K562 (cell line): ENCODE data around the gene UBR4. TPM values are rescaled to one million over a fixed set of nuclear protein-coding genes. Genes with fewer than 3 reads are reported as not detected.

ENCODE experiments used
- ATAC-seq: fragments of 200-7000 bp; cut with Tn5 transposase; 3 replicates; pipeline ENCODE4 v1.9.1; 2020; ENCODE audit warnings: moderate library complexity
- BruUV-seq: library from RNA; stranded (reverse); fragments of 400-500 nt; replicated peaks from 2 replicates; lab custom pipeline; 2021; lab: Mats Ljungman, UMichigan
- CTCF ChIA-PET: fragments of 300-600 bp; formaldehyde crosslinking; extraction: SDS; loops from one replicate; lab custom pipeline; 2021; ENCODE audit warnings: low intra/inter-chr PET ratio; lab: Yijun Ruan, JAX
- POLR2A ChIA-PET: fragments of 300-600, 350-650 bp; sonication (Branson Sonifier 250); formaldehyde crosslinking; extraction: SDS; loops from one replicate; lab custom pipeline; 2021; ENCODE audit warnings: antibody characterized with exemption, inconsistent platforms; lab: Yijun Ruan, JAX
- DNase-seq, 4 experiments: peaks; one replicate each; pipeline versions ENCODE4 v3.0.0 to v3.0.0-alpha.2; 2011 to 2018; ENCODE audit warnings: low spot score in 3 of 4, mixed read lengths in 3 of 4; ENCODE audit errors: extremely low read depth in 1 of 4
- FAIRE-seq: peaks from 2 replicates; lab custom pipeline; 2011; peaks lifted over from hg19 to GRCh38; lab: Jason Lieb, UNC
- H2AFZ ChIP-seq: 2 replicates; pipeline ENCODE4 v1.6.0; 2011; ENCODE audit warnings: low read depth, low read length, control low read depth, inconsistent platforms
- H3K27ac ChIP-seq: fragments of 200-600 bp; 3 replicates; pipeline ENCODE4 v1.8.0; 2011; ENCODE audit warnings: low read depth, mild to moderate bottlenecking, control low read depth, inconsistent platforms, low read length, moderate library complexity, mixed read lengths; ENCODE audit errors: extremely low read depth
- H3K27me3 ChIP-seq, 2 experiments: fragments of 300-600 bp in 1 of 2; 2 replicates in 1 of 2; 3 replicates in 1 of 2; pipeline versions ENCODE4 v1.6.0 to v1.8.0; 2011; ENCODE audit warnings: inconsistent platforms in 2 of 2, low read length in 2 of 2, mild to moderate bottlenecking in 1 of 2, mixed read lengths in 1 of 2, moderate library complexity in 1 of 2; ENCODE audit not compliant: control insufficient read depth in 2 of 2, insufficient read depth in 2 of 2
- H3K36me3 ChIP-seq: fragments of 300-600 bp; 3 replicates; pipeline ENCODE4 v1.8.0; 2011; ENCODE audit warnings: mild to moderate bottlenecking, low read length, inconsistent platforms; ENCODE audit not compliant: control insufficient read depth, insufficient read depth
- H3K4me1 ChIP-seq, 2 experiments: fragments of 200-600 bp in 1 of 2; replicated peaks in 1 of 2; 2 replicates in 1 of 2; 3 replicates in 1 of 2; pipeline versions ENCODE4 v1.5.1 to v1.8.0; 2011; ENCODE audit warnings: inconsistent platforms in 2 of 2, low read length in 2 of 2, mild to moderate bottlenecking in 1 of 2, mixed read lengths in 1 of 2, moderate library complexity in 1 of 2; ENCODE audit not compliant: control insufficient read depth in 2 of 2, insufficient read depth in 2 of 2
- H3K4me2 ChIP-seq: 2 replicates; pipeline ENCODE4 v1.6.1; 2011; ENCODE audit warnings: low read length, control low read depth, inconsistent platforms, mixed read lengths; ENCODE audit not compliant: insufficient read depth
- H3K4me3 ChIP-seq: fragments of 200-600 bp; sonication (generic), shearing (Covaris generic); 2 replicates; pipeline ENCODE4 v1.5.1; 2016; ENCODE audit warnings: control low read depth, inconsistent platforms
- H3K79me2 ChIP-seq: fragments of 200-600 bp; 3 replicates; pipeline ENCODE4 v1.8.0; 2011; ENCODE audit warnings: low read length, inconsistent platforms; ENCODE audit not compliant: control insufficient read depth, insufficient read depth
- H3K9ac ChIP-seq, 2 experiments: 2 replicates each; pipeline versions ENCODE4 v1.6.0 to v1.6.1; 2011; ENCODE audit warnings: low read depth in 2 of 2, low read length in 2 of 2, control low read depth in 1 of 2, inconsistent platforms in 1 of 2, mild to moderate bottlenecking in 1 of 2, mixed read lengths in 1 of 2; ENCODE audit not compliant: insufficient read depth in 1 of 2
- H3K9me1 ChIP-seq: one replicate; pipeline ENCODE4 v1.6.0; 2011; ENCODE audit warnings: inconsistent platforms, mild to moderate bottlenecking, low read length, moderate library complexity; ENCODE audit not compliant: control insufficient read depth, insufficient read depth
- H3K9me3 ChIP-seq: replicated peaks from 2 replicates; pipeline ENCODE4 v1.5.1; 2011; ENCODE audit warnings: low read depth, low read length, inconsistent platforms; ENCODE audit not compliant: control insufficient read depth, insufficient read depth
- H4K20me1 ChIP-seq: replicated peaks from 2 replicates; pipeline ENCODE4 v1.6.1; 2011; ENCODE audit warnings: low read length, inconsistent platforms, mixed read lengths; ENCODE audit not compliant: control insufficient read depth, insufficient read depth
- ARHGAP35 ChIP-seq: fragments of 450-650 bp; IDR thresholded peaks from 2 replicates; pipeline ENCODE4 v1.6.1; 2018; ENCODE audit not compliant: partially characterized antibody
- DPF2 ChIP-seq: fragments of 450-650 bp; IDR thresholded peaks from 2 replicates; pipeline ENCODE4 v1.6.1; 2016
- E2F4 ChIP-seq: sonication (generic); formaldehyde crosslinking; IDR thresholded peaks from 2 replicates; pipeline ENCODE4 v1.8.0; 2022; ENCODE audit warnings: mild to moderate bottlenecking, low read depth, missing genetic modification reagents
- GABPB1 ChIP-seq: sonication (generic); formaldehyde crosslinking; IDR thresholded peaks from 2 replicates; pipeline ENCODE4 v1.8.0; 2022; ENCODE audit warnings: mild to moderate bottlenecking, missing genetic modification reagents
- HNRNPK ChIP-seq: fragments of 200-400 bp; formaldehyde crosslinking; IDR thresholded peaks from one replicate; pipeline ENCODE4 v1.6.1; 2018; ENCODE audit warnings: mild to moderate bottlenecking, low read depth, low read length; ENCODE audit not compliant: poor library complexity, severe bottlenecking
- IRF2 ChIP-seq: sonication (generic); formaldehyde crosslinking; IDR thresholded peaks from 2 replicates; pipeline ENCODE4 v1.8.1; 2022; ENCODE audit warnings: mild to moderate bottlenecking, missing genetic modification reagents
- MXD1 ChIP-seq: fragments of 250-450 bp; sonication (Bioruptor Pico); IDR thresholded peaks from 2 replicates; pipeline ENCODE4 v1.8.0; 2021; ENCODE audit warnings: borderline replicate concordance, mild to moderate bottlenecking, moderate library complexity; ENCODE audit not compliant: poor library complexity, severe bottlenecking
- NR1H2 ChIP-seq: sonication (generic); formaldehyde crosslinking; IDR thresholded peaks from 2 replicates; pipeline ENCODE4 v1.4.0; 2020; ENCODE audit warnings: mild to moderate bottlenecking, missing genetic modification reagents
- RBBP5 ChIP-seq: fragments of 200-600 bp; sonication (generic); IDR thresholded peaks from 2 replicates; pipeline ENCODE4 v1.6.1; 2012; ENCODE audit warnings: borderline replicate concordance, mild to moderate bottlenecking, low read length, control low read depth, inconsistent platforms; ENCODE audit not compliant: insufficient read depth, poor library complexity, severe bottlenecking
- TRIM28 ChIP-seq: fragments of 450-650 bp; IDR thresholded peaks from 2 replicates; pipeline ENCODE4 v1.6.1; 2017
- ZNF57 ChIP-seq: fragments of 450-650 bp; formaldehyde crosslinking; IDR thresholded peaks from 2 replicates; pipeline ENCODE4 v1.4.0; 2020; ENCODE audit warnings: mild to moderate bottlenecking, moderate library complexity
- ZNF668 ChIP-seq: fragments of 250-450 bp; sonication (Bioruptor Pico); IDR thresholded peaks from 2 replicates; pipeline ENCODE4 v1.8.0; 2022; ENCODE audit warnings: mild to moderate bottlenecking, inconsistent platforms
- WGBS: fragments of 100-300 bp; shearing (Covaris generic); methylation state at CpG from one replicate; pipeline ENCODE4 v1.1.6; 2016; ENCODE audit warnings: low coverage, mixed read lengths; ENCODE audit not compliant: insufficient coverage; ENCODE audit errors: missing lambda C conversion rate; 5-methylcytosine and 5-hydroxymethylcytosine counted together
- in situ Hi-C: fragments of 300-500 bp; cut with MboI; formaldehyde crosslinking; loops from 4 replicates; pipeline ENCODE4 v1.15.0; 2018; ENCODE audit warnings: inconsistent platforms, mixed read lengths
- intact Hi-C: fragments of 100-400 bp; cut with micrococcal nuclease; formaldehyde crosslinking; loops from 2 replicates; pipeline ENCODE4 v1.14.2; 2022
- polyA plus RNA-seq, 8 experiments: library from polyadenylated mRNA; depleted of rRNA in 4 of 8; stranded (reverse) in 5 of 8; unstranded in 3 of 8; fragments of >200 nt; fragmentation: Nextera tagmentation in 2 of 8; fragmentation: Illumina TruSeq in 1 of 8; extraction: Ambion mirVana in 2 of 8; extraction: Trizol in 1 of 8; gene quantifications; 2 replicates each; pipeline versions ENCODE4 v1.2.1 to v1.2.3, GENCODE V29; 2011 to 2014; ENCODE audit warnings: inconsistent platforms in 1 of 8, missing spikeins in 1 of 8
- total RNA-seq, 7 experiments: library from RNA; depleted of rRNA in 6 of 7; stranded (reverse); fragments of >200 nt in 6 of 7; fragmentation: Illumina TruSeq in 2 of 7; extraction: Trizol in 2 of 7; gene quantifications; 2 replicates each; pipeline versions ENCODE4 v1.2.1 to v1.2.3, GENCODE V29; 2011 to 2021; ENCODE audit warnings: low replicate concordance in 1 of 7

Gene UBR4
- total and polyA plus RNA-seq, 9 of the 15 experiments (the other 6 are each of a cell fraction or from before 2014, with no cell fraction given): 55.4 to 277 (median 123) TPM

GRCh38 chr1:19110257-19110927 is 99.7 kb downstream of the UBR4 start:
- peaks cover 7% of the 10 kb centered on the region for H4K20me1 ChIP-seq
- no peaks in the 10 kb centered on the region for H3K27me3 ChIP-seq
- BruUV-seq: no TSS peak
- no peak for TF ChIP-seq ZNF668 (CRISPR knock-in tag)
- TF ChIP-seq DPF2: no peak
- no peak for TF ChIP-seq MXD1 (CRISPR knock-in tag)
- TF ChIP-seq HNRNPK: no peak
- TF ChIP-seq TRIM28: no peak
- no peak for TF ChIP-seq RBBP5
- TF ChIP-seq NR1H2 (CRISPR knock-in tag): no peak
- no peak for TF ChIP-seq IRF2 (CRISPR knock-in tag)
- no peak for TF ChIP-seq ZNF57
- no peak for TF ChIP-seq ARHGAP35
- no peak for TF ChIP-seq GABPB1 (CRISPR knock-in tag)
- no peak for TF ChIP-seq E2F4 (CRISPR knock-in tag)
- FAIRE-seq (no peak), ATAC-seq (no peak), DNase-seq (no peak)
- in situ Hi-C loops: no loop called here
- intact Hi-C loops: loop anchor here (5.0 to 10.0 kb wide), 2 partner anchors 134 to 203 kb away; no protein-coding TSS in a partner anchor
- no peak overlapping the region for H3K4me3 ChIP-seq
- ChIA-PET CTCF (no interaction called here), POLR2A (interaction anchor here (1.0 to 1.3 kb wide), 5 partner anchors 9 to 64 kb away, joined by 3 to 6 read pairs (median 3); no protein-coding TSS in a partner anchor)
- no peak overlapping the region for H3K27ac ChIP-seq
- H3K9ac ChIP-seq: no peak overlapping the region
- H2AFZ ChIP-seq: no peak overlapping the region
- H3K9me1 ChIP-seq: peaks cover 8% of the 10 kb centered on the region
- H3K9me3 ChIP-seq: no peaks in the 10 kb centered on the region
- peaks cover 7 to 17% of the 10 kb centered on the region in 2 experiments; a peak in 3 of 5 replicates for H3K4me1 ChIP-seq
- no peaks in the 10 kb centered on the region for H3K79me2 ChIP-seq
- H3K36me3 ChIP-seq: peaks cover 100% of the 10 kb centered on the region
- 95% methylated on average over 10 of the region's 11 CpGs for WGBS
- H3K4me2 ChIP-seq: no peak overlapping the region
